NB4 (cell line): ENCODE results near the gene SLC18A3.

Source experiments
- DNase-seq: peaks from one replicate; pipeline ENCODE4 v3.0.0; 2010; ENCODE audit warnings: low read depth
- H3K4me3 ChIP-seq: one replicate; pipeline ENCODE4 v1.5.1; 2011; ENCODE audit warnings: mild to moderate bottlenecking, low read depth, low read length, moderate library complexity
- CTCF ChIP-seq: IDR thresholded peaks from one replicate; pipeline ENCODE4 v1.5.1; 2012; ENCODE audit warnings: low read depth, low read length
- MAX ChIP-seq: IDR thresholded peaks from 2 replicates; pipeline ENCODE4 v1.6.1; 2011; ENCODE audit warnings: low read depth, low read length
- MYC ChIP-seq: IDR thresholded peaks from 2 replicates; pipeline ENCODE4 v1.6.1; 2011; ENCODE audit warnings: low read depth, low read length
- POLR2A ChIP-seq: IDR thresholded peaks from 2 replicates; pipeline ENCODE4 v1.6.1; 2011; ENCODE audit warnings: mild to moderate bottlenecking; ENCODE audit not compliant: insufficient read length; ENCODE audit errors: extremely low read depth

Gene SLC18A3

GRCh38 chr10:49610114-49610457 is at the start of gene SLC18A3:
SLC18A3 (plus strand) TSS chr10:49610310; CDS start chr10:49610741, 431 bp downstream.
- H3K4me3 ChIP-seq, result no peak within 1 kb of the TSS
- no peak for DNase-seq
- TF ChIP-seq CTCF, result no peak
- TF ChIP-seq MYC, result no peak
- TF ChIP-seq POLR2A, result no peak
- no peak for TF ChIP-seq MAX

GRCh38 chr10:49560526-49560925 is 49.6 kb upstream of the SLC18A3 start:
- DNase-seq, result no peak
- TF ChIP-seq MYC (no peak), CTCF (no peak), MAX (no peak), POLR2A (no peak)
- H3K4me3 ChIP-seq, result no peak overlapping the region

- TF ChIP-seq MAX (no peak), MYC (no peak), CTCF (no peak), POLR2A (no peak)
- no peak overlapping the region for H3K4me3 ChIP-seq
- DNase-seq, result no peak
Observed at GRCh38 chr10:49562893-49563292, 47.2 kb upstream of the SLC18A3 start.

- TF ChIP-seq POLR2A (no peak), CTCF (no peak), MAX (no peak), MYC (no peak)
- no peak for DNase-seq
- no peak overlapping the region for H3K4me3 ChIP-seq
Observed at GRCh38 chr10:49564461-49565009, 45.6 kb upstream of the SLC18A3 start.

- no peak overlapping the region for H3K4me3 ChIP-seq
- no peak for DNase-seq
- TF ChIP-seq POLR2A, result no peak
- TF ChIP-seq CTCF, result no peak
- no peak for TF ChIP-seq MYC
- no peak for TF ChIP-seq MAX
Observed at GRCh38 chr10:49567810-49568209, 42.3 kb upstream of the SLC18A3 start.
